SHP77 treated with DMSO at 0.1 percent for 48 hours (cell line): ENCODE data around the gene WWP2.
"Not testable (repeated sequence)": the region's sequence is repeated elsewhere in the genome, so short reads cannot be mapped to it uniquely, and the experiment has no call there.

Experiments
- DNase-seq: peaks from one replicate; lab custom pipeline; 2025; lab: John Stamatoyannopoulos, UW

Gene WWP2

GRCh38 chr16:69831212-69832123 is 69.3 kb downstream of the WWP2 start:
- no peak for DNase-seq

- no peak for DNase-seq
Measured at GRCh38 chr16:69833357-69834282, 71.5 kb downstream of the WWP2 start.

- DNase-seq = no peak
Measured at GRCh38 chr16:69834807-69835466, 72.8 kb downstream of the WWP2 start.

GRCh38 chr16:69836257-69836656 is 74.1 kb downstream of the WWP2 start:
- DNase-seq = no peak

GRCh38 chr16:69837380-69837779 is 75.2 kb downstream of the WWP2 start:
- no peak for DNase-seq

GRCh38 chr16:69838489-69838888 is 76.4 kb downstream of the WWP2 start:
- DNase-seq = no peak

GRCh38 chr16:69839240-69839688 is 77.1 kb downstream of the WWP2 start:
- DNase-seq = no peak

GRCh38 chr16:69839798-69840409 is 77.8 kb downstream of the WWP2 start:
- no peak for DNase-seq

- DNase-seq = no peak
Measured at GRCh38 chr16:69840975-69841374, 78.8 kb downstream of the WWP2 start.

GRCh38 chr16:69844441-69844840 is 82.3 kb downstream of the WWP2 start:
- DNase-seq = no peak

GRCh38 chr16:69845181-69845580 is 83.0 kb downstream of the WWP2 start:
- DNase-seq = no peak

- DNase-seq = no peak
Measured at GRCh38 chr16:69847643-69848042, 85.5 kb downstream of the WWP2 start.

- no peak for DNase-seq
Measured at GRCh38 chr16:69848637-69849545, 86.8 kb downstream of the WWP2 start.

- no peak for DNase-seq
Measured at GRCh38 chr16:69851491-69852240, 89.5 kb downstream of the WWP2 start.

- no peak for DNase-seq
Measured at GRCh38 chr16:69852815-69853214, 90.7 kb downstream of the WWP2 start.

GRCh38 chr16:69853481-69853880 is 91.3 kb downstream of the WWP2 start:
- DNase-seq = no peak

- DNase-seq = not testable (repeated sequence)
Measured at GRCh38 chr16:69854776-69855175, 92.6 kb downstream of the WWP2 start.

- no peak for DNase-seq
Measured at GRCh38 chr16:69855592-69855991, 93.5 kb downstream of the WWP2 start.

- no peak for DNase-seq
Measured at GRCh38 chr16:69858191-69859104, 96.3 kb downstream of the WWP2 start.
